Smooth muscle cell (in vitro differentiated cells): ENCODE data around the gene CDC42EP2. TPM values are rescaled to one million over a fixed set of nuclear protein-coding genes. Genes with fewer than 3 reads are reported as not detected.

Source experiments
- DNase-seq: peaks from one replicate; lab custom pipeline; 2025; ENCODE audit not compliant: unreplicated experiment; lab: John Stamatoyannopoulos, UW
- H2AFZ ChIP-seq: fragments of 200-600 bp; sonication (generic); 2 replicates; pipeline ENCODE4 v1.6.0; 2016; ENCODE audit warnings: antibody characterized with exemption, low read depth, mild to moderate bottlenecking
- H3F3A ChIP-seq: fragments of 200-600 bp; sonication (generic); 2 replicates; pipeline ENCODE4 v1.6.0; 2017; ENCODE audit warnings: antibody characterized with exemption, low read depth
- H3K27ac ChIP-seq: fragments of 200-600 bp; sonication (generic); 2 replicates; pipeline ENCODE4 v1.5.1; 2016; ENCODE audit warnings: low read depth, mild to moderate bottlenecking
- H3K27me3 ChIP-seq: fragments of 200-600 bp; sonication (generic); 2 replicates; pipeline ENCODE4 v1.6.1; 2016; ENCODE audit warnings: low read depth, mild to moderate bottlenecking
- H3K36me3 ChIP-seq: fragments of 200-600 bp; sonication (generic); 2 replicates; pipeline ENCODE4 v1.5.1; 2016; ENCODE audit warnings: low read depth
- H3K4me1 ChIP-seq: fragments of 200-600 bp; sonication (generic); 2 replicates; pipeline ENCODE4 v1.5.1; 2016; ENCODE audit warnings: low read depth
- H3K4me2 ChIP-seq: fragments of 200-600 bp; sonication (generic); 2 replicates; pipeline ENCODE4 v1.6.0; 2016; ENCODE audit warnings: mild to moderate bottlenecking
- H3K4me3 ChIP-seq: fragments of 200-600 bp; sonication (generic); 2 replicates; pipeline ENCODE4 v1.5.1; 2016; ENCODE audit warnings: mild to moderate bottlenecking
- H3K79me2 ChIP-seq: fragments of 200-600 bp; sonication (generic); 2 replicates; pipeline ENCODE4 v1.6.0; 2016; ENCODE audit warnings: low read depth, mild to moderate bottlenecking
- H3K9ac ChIP-seq: fragments of 200-600 bp; sonication (generic); 2 replicates; pipeline ENCODE4 v1.6.0; 2016; ENCODE audit warnings: low read depth
- H3K9me3 ChIP-seq: fragments of 200-600 bp; sonication (generic); replicated peaks from 2 replicates; pipeline ENCODE4 v1.5.1; 2016; ENCODE audit warnings: low read depth
- H4K20me1 ChIP-seq: fragments of 200-600 bp; sonication (generic); 2 replicates; pipeline ENCODE4 v1.6.0; 2016; ENCODE audit warnings: low read depth
- WGBS: methylation state at CpG from one replicate; pipeline ENCODE4 v1.1.7; 2016; ENCODE audit warnings: low lambda C conversion rate; 5-methylcytosine and 5-hydroxymethylcytosine counted together
- polyA plus RNA-seq: library from polyadenylated mRNA; unstranded; fragments of >200 nt; fragmentation: Nextera tagmentation; extraction: Ambion mirVana; gene quantifications from 2 replicates; pipeline ENCODE4 v1.2.1, GENCODE V29; 2016
- total RNA-seq: library from RNA; depleted of rRNA; stranded (reverse); fragments of >200 nt; gene quantifications from 2 replicates; pipeline ENCODE4 v1.2.3, GENCODE V29; 2014
- TF ChIP-seq, protein P1 (sequence below): fragments of 200-600 bp; sonication (generic); IDR thresholded peaks from 2 replicates; pipeline ENCODE4 v1.5.1; 2017; ENCODE audit warnings: borderline replicate concordance, mild to moderate bottlenecking, antibody characterized with exemption; ENCODE audit not compliant: insufficient read depth, poor library complexity, severe bottlenecking

The CDC42EP2 gene
- total and polyA plus RNA-seq, 2 experiments from 2014 or later = 4.0 to 7.8 TPM

DNA sequence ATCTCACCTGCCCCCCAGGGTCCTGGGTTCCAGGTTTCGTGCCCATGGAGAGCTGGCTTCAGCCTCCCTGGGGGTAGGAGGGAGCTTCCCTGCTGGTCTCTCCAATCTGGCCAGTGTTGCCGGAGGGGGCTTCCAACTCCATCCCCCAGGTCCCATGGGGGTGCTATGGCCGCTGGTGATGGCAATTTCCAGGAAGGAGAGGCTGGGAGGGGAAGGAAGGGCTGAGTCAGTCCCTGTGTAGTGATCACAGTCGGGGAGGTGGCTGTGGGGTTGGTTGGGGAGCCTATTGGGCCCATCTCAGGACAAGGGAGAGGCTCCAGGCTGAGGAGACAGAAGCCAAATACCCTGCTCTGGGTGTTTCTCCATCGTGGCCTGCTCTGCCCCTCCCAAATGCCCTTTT, 5.7 kb upstream of the CDC42EP2 start:
- no peak for DNase-seq
- H3K27me3 ChIP-seq = no peaks in the 10 kb centered on the region
- H4K20me1 ChIP-seq = no peaks in the 10 kb centered on the region
- TF ChIP-seq, protein P1, sequence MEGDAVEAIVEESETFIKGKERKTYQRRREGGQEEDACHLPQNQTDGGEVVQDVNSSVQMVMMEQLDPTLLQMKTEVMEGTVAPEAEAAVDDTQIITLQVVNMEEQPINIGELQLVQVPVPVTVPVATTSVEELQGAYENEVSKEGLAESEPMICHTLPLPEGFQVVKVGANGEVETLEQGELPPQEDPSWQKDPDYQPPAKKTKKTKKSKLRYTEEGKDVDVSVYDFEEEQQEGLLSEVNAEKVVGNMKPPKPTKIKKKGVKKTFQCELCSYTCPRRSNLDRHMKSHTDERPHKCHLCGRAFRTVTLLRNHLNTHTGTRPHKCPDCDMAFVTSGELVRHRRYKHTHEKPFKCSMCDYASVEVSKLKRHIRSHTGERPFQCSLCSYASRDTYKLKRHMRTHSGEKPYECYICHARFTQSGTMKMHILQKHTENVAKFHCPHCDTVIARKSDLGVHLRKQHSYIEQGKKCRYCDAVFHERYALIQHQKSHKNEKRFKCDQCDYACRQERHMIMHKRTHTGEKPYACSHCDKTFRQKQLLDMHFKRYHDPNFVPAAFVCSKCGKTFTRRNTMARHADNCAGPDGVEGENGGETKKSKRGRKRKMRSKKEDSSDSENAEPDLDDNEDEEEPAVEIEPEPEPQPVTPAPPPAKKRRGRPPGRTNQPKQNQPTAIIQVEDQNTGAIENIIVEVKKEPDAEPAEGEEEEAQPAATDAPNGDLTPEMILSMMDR = no peak
- WGBS = 92% methylated on average over 5 of the region's 5 CpGs
- H3K9me3 ChIP-seq = no peaks in the 10 kb centered on the region
- peaks cover 13% of the 10 kb centered on the region for H3K4me1 ChIP-seq
- H3K4me3 ChIP-seq = no peak overlapping the region
- H3F3A ChIP-seq = no peaks in the 10 kb centered on the region
- H3K36me3 ChIP-seq = no peaks in the 10 kb centered on the region
- no peak overlapping the region for H3K27ac ChIP-seq
- no peak overlapping the region for H2AFZ ChIP-seq
- no peak overlapping the region for H3K4me2 ChIP-seq
- H3K9ac ChIP-seq = no peak overlapping the region
- no peaks in the 10 kb centered on the region for H3K79me2 ChIP-seq

GRCh38 chr11:65310215-65310614, 4.5 kb upstream of the CDC42EP2 start:
- WGBS = 96% methylated on average over 10 of the region's 10 CpGs
- no peak overlapping the region for H2AFZ ChIP-seq

GRCh38 chr11:65310736-65311135, 3.9 kb upstream of the CDC42EP2 start:
- Histone ChIP-seq H3K27me3 (no peaks in the 10 kb centered on the region), H3K27ac (no peak overlapping the region), H2AFZ (no peak overlapping the region), H3K4me1 (peaks cover 14% of the 10 kb centered on the region), H3K9ac (no peak overlapping the region), H3K79me2 (peaks cover under 1% of the 10 kb centered on the region), H3K4me3 (no peak overlapping the region), H3K36me3 (no peaks in the 10 kb centered on the region), H4K20me1 (peaks cover under 1% of the 10 kb centered on the region), H3K9me3 (no peaks in the 10 kb centered on the region), H3F3A (no peaks in the 10 kb centered on the region), H3K4me2 (no peak overlapping the region)
- WGBS = 72% methylated on average over 6 of the region's 6 CpGs
- TF ChIP-seq, protein P1 = no peak
- DNase-seq = no peak

More at GRCh38 chr11:65310215-65310614, 4.5 kb upstream of the CDC42EP2 start:
- Histone ChIP-seq H3K79me2 (no peaks in the 10 kb centered on the region), H3K4me3 (no peak overlapping the region), H4K20me1 (no peaks in the 10 kb centered on the region), H3K9ac (no peak overlapping the region), H3K4me1 (peaks cover 13% of the 10 kb centered on the region), H3K27ac (no peak overlapping the region), H3K9me3 (no peaks in the 10 kb centered on the region), H3K27me3 (no peaks in the 10 kb centered on the region), H3K4me2 (no peak overlapping the region), H3F3A (no peaks in the 10 kb centered on the region), H3K36me3 (no peaks in the 10 kb centered on the region)
- DNase-seq = no peak
- TF ChIP-seq, protein P1 = no peak

- H3K27ac ChIP-seq = no peak overlapping the region
- no peak overlapping the region for H2AFZ ChIP-seq
Observed at GRCh38 chr11:65311170-65311678, 3.4 kb upstream of the CDC42EP2 start.

More at GRCh38 chr11:65311170-65311678, 3.4 kb upstream of the CDC42EP2 start:
- Histone ChIP-seq H3K4me3 (no peak overlapping the region), H4K20me1 (peaks cover 5% of the 10 kb centered on the region), H3K9ac (no peak overlapping the region), H3K79me2 (peaks cover 5% of the 10 kb centered on the region), H3F3A (no peaks in the 10 kb centered on the region), H3K36me3 (no peaks in the 10 kb centered on the region), H3K4me1 (peaks cover 19% of the 10 kb centered on the region), H3K4me2 (no peak overlapping the region), H3K27me3 (no peaks in the 10 kb centered on the region), H3K9me3 (no peaks in the 10 kb centered on the region)
- WGBS = 90% methylated on average over 5 of the region's 5 CpGs
- TF ChIP-seq, protein P1 = no peak
- DNase-seq = no peak
